IMR-90 (cell line): Measurements from ENCODE around the gene MEGF6. TPM values are rescaled to one million over a fixed set of nuclear protein-coding genes. Genes with fewer than 3 reads are reported as not detected.

Experiments used
- ATAC-seq: fragments of 200-7000 bp; cut with Tn5 transposase; 2 replicates; pipeline ENCODE4 v1.9.1; 2020; ENCODE audit warnings: low read depth, mild to moderate bottlenecking, moderate library complexity
- BruUV-seq: library from RNA; stranded (reverse); fragments of 400-500 nt; replicated peaks from 2 replicates; lab custom pipeline; 2021; lab: Mats Ljungman, UMichigan
- CTCF ChIA-PET: fragments of 300-600 bp; formaldehyde crosslinking; extraction: SDS; loops from one replicate; lab custom pipeline; 2021; ENCODE audit warnings: antibody characterized with exemption; lab: Yijun Ruan, JAX
- POLR2A ChIA-PET: fragments of 300-600 bp; sonication (Branson Sonifier 250); formaldehyde crosslinking; loops from one replicate; lab custom pipeline; 2022; ENCODE audit warnings: antibody characterized with exemption; ENCODE audit not compliant: unreplicated experiment; lab: Charles Lee
- DNase-seq: peaks from one replicate; pipeline ENCODE4 v3.0.0; 2013
- H2AFZ ChIP-seq: replicated peaks from 2 replicates; pipeline ENCODE3; 2013; ENCODE audit warnings: low read length, mild to moderate bottlenecking; ENCODE audit not compliant: poor library complexity
- H2AK5ac ChIP-seq: 2 replicates; pipeline ENCODE4 v1.6.1; 2013; ENCODE audit warnings: low read depth, low read length, inconsistent platforms
- H2AK9ac ChIP-seq: replicated peaks from 2 replicates; pipeline ENCODE3; 2013; ENCODE audit warnings: mild to moderate bottlenecking, low read depth, low read length, moderate library complexity; ENCODE audit not compliant: poor library complexity
- H2BK120ac ChIP-seq: 2 replicates; pipeline ENCODE4 v1.6.1; 2013; ENCODE audit warnings: low read depth, low read length, inconsistent platforms
- H2BK15ac ChIP-seq: 3 replicates; pipeline ENCODE4 v1.6.1; 2013; ENCODE audit warnings: low read depth, low read length, inconsistent platforms
- H2BK20ac ChIP-seq: 2 replicates; pipeline ENCODE4 v1.6.1; 2013; ENCODE audit warnings: low read depth, mild to moderate bottlenecking, inconsistent platforms, low read length, moderate library complexity
- H2BK5ac ChIP-seq: 2 replicates; pipeline ENCODE4 v1.6.1; 2013; ENCODE audit warnings: mild to moderate bottlenecking, low read depth, low read length, inconsistent platforms; ENCODE audit not compliant: poor library complexity, severe bottlenecking
- H3K14ac ChIP-seq: replicated peaks from 2 replicates; pipeline ENCODE4 v1.6.1; 2013; ENCODE audit warnings: low read depth, low read length, inconsistent platforms
- H3K18ac ChIP-seq: 2 replicates; pipeline ENCODE4 v1.6.1; 2013; ENCODE audit warnings: low read depth, low read length, control low read depth
- H3K23ac ChIP-seq: 2 replicates; pipeline ENCODE4 v1.6.1; 2013; ENCODE audit warnings: low read depth, low read length, inconsistent platforms
- H3K27ac ChIP-seq: 2 replicates; pipeline ENCODE4 v1.5.1; 2013; ENCODE audit warnings: mild to moderate bottlenecking, control low read depth, low read length; ENCODE audit not compliant: insufficient read depth
- H3K27me3 ChIP-seq: 2 replicates; pipeline ENCODE4 v1.6.1; 2013; ENCODE audit warnings: low read length; ENCODE audit not compliant: control insufficient read depth, insufficient read depth
- H3K36me3 ChIP-seq: 2 replicates; pipeline ENCODE4 v1.6.1; 2013; ENCODE audit warnings: low read length, mixed read lengths; ENCODE audit not compliant: control insufficient read depth, insufficient read depth
- H3K4ac ChIP-seq: 2 replicates; pipeline ENCODE4 v1.6.1; 2013; ENCODE audit warnings: low read depth, low read length, inconsistent platforms
- H3K4me1 ChIP-seq: 2 replicates; pipeline ENCODE4 v1.6.1; 2013; ENCODE audit warnings: low read length, mixed read lengths; ENCODE audit not compliant: control insufficient read depth, insufficient read depth
- H3K4me2 ChIP-seq: 2 replicates; pipeline ENCODE4 v1.6.1; 2013; ENCODE audit warnings: low read depth, mild to moderate bottlenecking, control low read depth, low read length, moderate library complexity
- H3K4me3 ChIP-seq: 2 replicates; pipeline ENCODE4 v1.5.1; 2013; ENCODE audit warnings: low read depth, mild to moderate bottlenecking, control low read depth, low read length, moderate library complexity; ENCODE audit not compliant: insufficient read depth
- H3K56ac ChIP-seq: 2 replicates; pipeline ENCODE4 v1.6.1; 2013; ENCODE audit warnings: low read length, inconsistent platforms; ENCODE audit not compliant: insufficient read depth; ENCODE audit errors: extremely low read depth
- H3K79me1 ChIP-seq, 2 experiments: 2 replicates each; pipeline ENCODE4 v1.6.1; 2013; ENCODE audit warnings: low read length in 2 of 2, inconsistent platforms in 1 of 2, low read depth in 1 of 2
- H3K9ac ChIP-seq: 2 replicates; pipeline ENCODE4 v1.6.1; 2013; ENCODE audit warnings: low read depth, low read length, control low read depth
- H3K9me1 ChIP-seq: 2 replicates; pipeline ENCODE4 v1.6.1; 2013; ENCODE audit warnings: low read length, inconsistent platforms; ENCODE audit not compliant: insufficient read depth
- H3K9me3 ChIP-seq: 2 replicates; pipeline ENCODE4 v1.6.1; 2013; ENCODE audit warnings: low read length; ENCODE audit not compliant: control insufficient read depth, insufficient read depth
- H4K20me1 ChIP-seq: 2 replicates; pipeline ENCODE4 v1.6.1; 2013; ENCODE audit warnings: low read length, inconsistent platforms; ENCODE audit not compliant: insufficient read depth
- H4K5ac ChIP-seq: 2 replicates; pipeline ENCODE4 v1.6.1; 2013; ENCODE audit warnings: mild to moderate bottlenecking, low read depth, low read length, control low read depth
- H4K8ac ChIP-seq, 2 experiments: 2 replicates each; pipeline ENCODE4 v1.6.1; 2013; ENCODE audit warnings: low read depth in 2 of 2, low read length in 2 of 2, control low read depth in 1 of 2, inconsistent platforms in 1 of 2
- H4K91ac ChIP-seq: 2 replicates; pipeline ENCODE4 v1.6.1; 2013; ENCODE audit warnings: low read depth, low read length, inconsistent platforms; ENCODE audit not compliant: insufficient read depth
- BHLHE40 ChIP-seq: fragments of 150-350 bp; IDR thresholded peaks from 2 replicates; pipeline ENCODE4 v1.6.1; 2016; ENCODE audit warnings: mild to moderate bottlenecking, low read depth, low read length
- CEBPB ChIP-seq: IDR thresholded peaks from 2 replicates; pipeline ENCODE4 v1.6.1; 2012; ENCODE audit warnings: low read depth, low read length, improper control_type of control experiment
- CHD1 ChIP-seq: IDR thresholded peaks from 2 replicates; pipeline ENCODE4 v1.6.1; 2012; ENCODE audit warnings: low read depth, low read length, improper control_type of control experiment
- CTCF ChIP-seq: conservative IDR thresholded peaks from 2 replicates; pipeline ENCODE4 v1.5.1; 2012; ENCODE audit warnings: mild to moderate bottlenecking, low read depth, low read length, improper control_type of control experiment
- ELK1 ChIP-seq: fragments of 150-350 bp; IDR thresholded peaks from 2 replicates; pipeline ENCODE4 v1.6.1; 2016; ENCODE audit warnings: low read depth, mild to moderate bottlenecking, low read length, moderate library complexity, borderline replicate concordance
- FOS ChIP-seq: fragments of 150-350 bp; IDR thresholded peaks from 2 replicates; pipeline ENCODE4 v1.6.1; 2016; ENCODE audit warnings: low read depth, low read length
- MAFK ChIP-seq: IDR thresholded peaks from 2 replicates; pipeline ENCODE4 v1.6.1; 2012; ENCODE audit warnings: low read depth, low read length, improper control_type of control experiment
- MAZ ChIP-seq: IDR thresholded peaks from 2 replicates; pipeline ENCODE4 v1.6.1; 2012; ENCODE audit warnings: low read depth, mild to moderate bottlenecking, low read length, improper control_type of control experiment, moderate library complexity, borderline replicate concordance
- MXI1 ChIP-seq: IDR thresholded peaks from 2 replicates; pipeline ENCODE4 v1.6.1; 2012; ENCODE audit warnings: low read depth, mild to moderate bottlenecking, low read length, moderate library complexity, borderline replicate concordance
- NFE2L2 ChIP-seq: fragments of 150-350 bp; IDR thresholded peaks from 2 replicates; pipeline ENCODE4 v1.6.1; 2016; ENCODE audit warnings: low read depth, mild to moderate bottlenecking, low read length
- POLR2A ChIP-seq: IDR thresholded peaks from 2 replicates; pipeline ENCODE4 v1.6.1; 2012; ENCODE audit warnings: mild to moderate bottlenecking, low read depth, low read length
- RAD21 ChIP-seq: IDR thresholded peaks from 2 replicates; pipeline ENCODE4 v1.6.1; 2012; ENCODE audit warnings: low read length, improper control_type of control experiment
- RCOR1 ChIP-seq: IDR thresholded peaks from 2 replicates; pipeline ENCODE4 v1.6.1; 2012; ENCODE audit warnings: mild to moderate bottlenecking, low read length, improper control_type of control experiment; ENCODE audit not compliant: insufficient replicate concordance
- RFX5 ChIP-seq: IDR thresholded peaks from 2 replicates; pipeline ENCODE4 v1.8.0; 2012; ENCODE audit warnings: low read depth, mild to moderate bottlenecking, low read length, moderate library complexity
- SMC3 ChIP-seq: fragments of 150-350 bp; IDR thresholded peaks from 2 replicates; pipeline ENCODE4 v1.6.1; 2016; ENCODE audit warnings: low read depth, mild to moderate bottlenecking, antibody characterized with exemption, low read length, moderate library complexity
- USF2 ChIP-seq: fragments of 150-350 bp; IDR thresholded peaks from 2 replicates; pipeline ENCODE4 v1.6.1; 2017; ENCODE audit warnings: mild to moderate bottlenecking, antibody characterized with exemption, low read length, low read depth
- WGBS, 2 experiments: methylation state at CpG; one replicate each; pipeline versions ENCODE4 v1.1.5 to v1.1.7; 2013; ENCODE audit warnings: missing lambda C conversion rate in 2 of 2; ENCODE audit not compliant: insufficient read length in 1 of 2; ENCODE audit errors: extremely low coverage in 2 of 2; 5-methylcytosine and 5-hydroxymethylcytosine counted together
- dilution Hi-C: fragments of 300-500 bp; cut with HindIII; formaldehyde crosslinking; loops from one replicate; pipeline ENCODE4 v1.14.3; 2018; ENCODE audit warnings: low sequenced_read_pairs; ENCODE audit not compliant: unreplicated experiment
- in situ Hi-C: fragments of 300-500 bp; cut with MboI; formaldehyde crosslinking; loops from 3 replicates; pipeline ENCODE4 v1.14.3; 2019; ENCODE audit warnings: low sequenced_read_pairs, inconsistent platforms, mixed read lengths
- intact Hi-C: fragments of 100-400 bp; cut with micrococcal nuclease; formaldehyde crosslinking; loops from 2 replicates; pipeline ENCODE4 v1.10.0; 2022
- polyA plus RNA-seq, 3 experiments: library from polyadenylated mRNA; depleted of rRNA; stranded (reverse); fragments of >200 nt; gene quantifications; 2 replicates each; pipeline ENCODE4 v1.2.3, GENCODE V29; 2012; ENCODE audit warnings: low replicate concordance in 1 of 3
- total RNA-seq: library from RNA; depleted of rRNA; stranded (reverse); fragments of >200 nt; gene quantifications from 2 replicates; pipeline ENCODE4 v1.2.3, GENCODE V29; 2012

MEGF6 gene
- total and polyA plus RNA-seq, 2 of the 4 experiments (the other 2 are of a cell fraction), result 0.72 to 4.1 TPM

GRCh38 chr1:3626025-3626424 is 14.7 kb upstream of the MEGF6 start:
- Histone ChIP-seq H2BK15ac (no peak overlapping the region), H3K4me2 (peak overlapping the region; percentile 98; the same call in 1 of the 2 replicates), H2BK5ac (no peak overlapping the region), H3K9ac (no peak overlapping the region), H4K8ac (no peak overlapping the region), H4K5ac (no peak overlapping the region), H3K9me3 (no peaks in the 10 kb centered on the region), H3K23ac (no peak overlapping the region), H2AK9ac (no peak overlapping the region), H3K4me3 (no peak overlapping the region), H2AK5ac (no peak overlapping the region), H3K9me1 (no peaks in the 10 kb centered on the region; the same call in 1 of the 2 replicates), H3K27ac (no peak overlapping the region), H2BK20ac (no peak overlapping the region), H3K27me3 (no peaks in the 10 kb centered on the region), H2BK120ac (no peak overlapping the region), H4K91ac (no peak overlapping the region), H2AFZ (no peak overlapping the region), H4K20me1 (no peaks in the 10 kb centered on the region; the same call in none of the 2 replicates), H3K14ac (no peak overlapping the region), H3K4me1 (peaks cover 7% of the 10 kb centered on the region), H3K18ac (no peak overlapping the region), H3K36me3 (peaks cover 35% of the 10 kb centered on the region), H3K56ac (no peak overlapping the region), H3K4ac (no peak overlapping the region), H3K79me1 (peaks cover 12 to 23% of the 10 kb centered on the region in 2 experiments; a peak in 3 of 4 replicates)
- CTCF ChIA-PET, result no interaction called here
- intact Hi-C loops (no loop called here), dilution Hi-C loops (no loop called here), in situ Hi-C loops (no loop called here)
- no peak for ATAC-seq
- POLR2A ChIA-PET, result no interaction called here
- DNase-seq, result no peak
- no TSS peak for BruUV-seq
- no CpG with 5 or more reads among the region's 4 CpGs for WGBS, 2 experiments
- no peak for TF ChIP-seq CTCF
- TF ChIP-seq MXI1, result no peak
- TF ChIP-seq BHLHE40, result no peak
- TF ChIP-seq POLR2A, result no peak
- no peak for TF ChIP-seq RAD21
- no peak for TF ChIP-seq MAZ
- TF ChIP-seq FOS, result no peak
- TF ChIP-seq NFE2L2, result no peak
- TF ChIP-seq CHD1, result no peak
- TF ChIP-seq ELK1, result no peak
- TF ChIP-seq CEBPB, result no peak
- TF ChIP-seq MAFK, result no peak
- no peak for TF ChIP-seq RFX5
- TF ChIP-seq RCOR1, result no peak
- no peak for TF ChIP-seq USF2
- TF ChIP-seq SMC3, result no peak
